Measurements from ENCODE around the gene FTL.

Gene FTL

GRCh38 chr19:48933382-48933932 is 31.7 kb upstream of the FTL start, which contains the start of gene DHDH:
DHDH (plus strand) TSS chr19:48933699; CDS start chr19:48933722, 23 bp downstream.
- peak within 1 kb of the TSS; percentile 72 for H3K4me3 Mint-ChIP-seq

DNA sequence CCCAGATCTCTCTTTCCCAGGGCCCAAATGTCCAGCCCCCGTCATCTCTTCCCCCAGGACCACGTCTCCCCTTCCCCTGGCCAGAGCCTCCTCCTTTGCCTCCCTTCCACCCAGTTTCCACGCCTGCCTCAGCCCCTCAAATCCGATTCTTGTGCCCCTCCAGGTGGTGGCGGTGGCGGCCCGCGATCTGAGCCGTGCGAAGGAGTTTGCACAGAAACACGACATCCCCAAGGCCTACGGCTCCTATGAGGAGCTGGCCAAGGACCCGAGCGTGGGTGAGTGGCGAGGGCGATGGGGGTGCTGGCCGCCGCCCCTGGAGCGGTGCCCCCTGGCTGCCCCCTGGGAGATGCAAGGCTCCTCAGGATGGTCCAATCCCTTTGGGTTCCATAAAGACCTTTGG is 30.3 kb upstream of the FTL start:
- Mint-ChIP-seq H3K9me3 (no peaks in the 10 kb centered on the region), H3K4me3 (peak overlapping the region; percentile 1), H3K27me3 (peaks cover 10% of the 10 kb centered on the region), H3K36me3 (ENCODE audit: low read depth) (no peaks in the 10 kb centered on the region), H3K27ac (no peak overlapping the region), H3K4me1 (ENCODE audit: low read depth) (peaks cover 8% of the 10 kb centered on the region)

More at GRCh38 chr19:48933382-48933932, 31.7 kb upstream of the FTL start, which contains the start of gene DHDH:
- H3K27ac Mint-ChIP-seq: no peak within 1 kb of the TSS
- H3K9me3 Mint-ChIP-seq: no peaks in the 10 kb centered on the region
- peaks cover 8% of the 10 kb centered on the region for H3K4me1 Mint-ChIP-seq (ENCODE audit: low read depth)
- no peaks in the 10 kb centered on the region for H3K36me3 Mint-ChIP-seq (ENCODE audit: low read depth)
- peaks cover 10% of the 10 kb centered on the region for H3K27me3 Mint-ChIP-seq

DNA sequence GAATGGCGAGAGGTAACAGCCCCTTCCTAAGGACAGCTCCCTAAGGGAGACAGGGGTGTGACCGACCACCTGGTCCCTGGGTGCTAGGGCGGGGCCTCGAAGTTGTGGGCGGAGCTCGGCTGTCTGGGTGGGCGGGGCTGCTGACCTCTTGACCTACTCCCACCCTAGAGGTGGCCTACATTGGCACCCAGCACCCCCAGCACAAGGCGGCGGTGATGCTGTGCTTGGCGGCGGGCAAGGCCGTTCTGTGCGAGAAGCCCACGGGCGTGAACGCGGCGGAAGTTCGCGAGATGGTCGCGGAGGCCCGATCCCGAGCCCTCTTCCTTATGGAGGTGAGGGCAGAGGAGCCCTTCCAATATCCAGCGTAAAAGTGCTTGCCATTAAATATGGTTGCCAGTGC is 29.2 kb upstream of the FTL start:
- H3K4me1 Mint-ChIP-seq (ENCODE audit: low read depth): peaks cover 8% of the 10 kb centered on the region
- H3K36me3 Mint-ChIP-seq (ENCODE audit: low read depth): no peaks in the 10 kb centered on the region
- H3K4me3 Mint-ChIP-seq: no peak overlapping the region
- peaks cover 10% of the 10 kb centered on the region for H3K27me3 Mint-ChIP-seq
- no peaks in the 10 kb centered on the region for H3K9me3 Mint-ChIP-seq
- no peak overlapping the region for H3K27ac Mint-ChIP-seq

GRCh38 chr19:48938256-48938655 is 26.9 kb upstream of the FTL start:
- H3K27me3 Mint-ChIP-seq: peaks cover 8% of the 10 kb centered on the region
- H3K27ac Mint-ChIP-seq: no peak overlapping the region

GRCh38 chr19:48940902-48941301 is 24.2 kb upstream of the FTL start:
- H3K4me1 Mint-ChIP-seq (ENCODE audit: low read depth): no peaks in the 10 kb centered on the region
- H3K27ac Mint-ChIP-seq: no peak overlapping the region
- no peaks in the 10 kb centered on the region for H3K36me3 Mint-ChIP-seq (ENCODE audit: low read depth)
- no peak overlapping the region for H3K4me3 Mint-ChIP-seq
- H3K27me3 Mint-ChIP-seq: no peaks in the 10 kb centered on the region
- no peaks in the 10 kb centered on the region for H3K9me3 Mint-ChIP-seq

More at GRCh38 chr19:48938256-48938655, 26.9 kb upstream of the FTL start:
- Mint-ChIP-seq H3K4me3 (no peak overlapping the region), H3K4me1 (ENCODE audit: low read depth) (peaks cover 7% of the 10 kb centered on the region), H3K9me3 (no peaks in the 10 kb centered on the region), H3K36me3 (ENCODE audit: low read depth) (no peaks in the 10 kb centered on the region)

DNA sequence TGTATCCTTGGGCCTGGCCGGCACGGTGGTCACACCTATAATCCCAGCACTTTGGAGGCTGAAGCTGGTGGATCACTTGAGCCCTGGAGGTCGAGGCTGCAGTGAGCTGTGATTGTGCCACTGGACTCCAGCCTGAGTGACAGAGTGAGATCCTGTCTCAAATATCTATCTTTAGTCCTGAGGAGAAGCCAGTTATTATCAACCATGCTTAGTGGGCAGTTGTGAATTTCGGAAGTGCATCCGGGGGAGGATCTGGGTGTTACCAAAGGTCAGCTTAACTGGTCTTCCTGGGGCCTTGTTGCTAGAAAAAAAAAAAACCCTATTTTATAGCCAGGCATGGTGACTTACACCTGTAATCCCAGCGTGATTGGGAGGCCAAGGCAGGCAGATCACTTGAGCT is 22.0 kb upstream of the FTL start:
- H3K4me3 Mint-ChIP-seq: no peak overlapping the region
- no peaks in the 10 kb centered on the region for H3K27me3 Mint-ChIP-seq
- no peaks in the 10 kb centered on the region for H3K4me1 Mint-ChIP-seq (ENCODE audit: low read depth)
- H3K9me3 Mint-ChIP-seq: no peaks in the 10 kb centered on the region
- no peaks in the 10 kb centered on the region for H3K36me3 Mint-ChIP-seq (ENCODE audit: low read depth)
- H3K27ac Mint-ChIP-seq: no peak overlapping the region

DNA sequence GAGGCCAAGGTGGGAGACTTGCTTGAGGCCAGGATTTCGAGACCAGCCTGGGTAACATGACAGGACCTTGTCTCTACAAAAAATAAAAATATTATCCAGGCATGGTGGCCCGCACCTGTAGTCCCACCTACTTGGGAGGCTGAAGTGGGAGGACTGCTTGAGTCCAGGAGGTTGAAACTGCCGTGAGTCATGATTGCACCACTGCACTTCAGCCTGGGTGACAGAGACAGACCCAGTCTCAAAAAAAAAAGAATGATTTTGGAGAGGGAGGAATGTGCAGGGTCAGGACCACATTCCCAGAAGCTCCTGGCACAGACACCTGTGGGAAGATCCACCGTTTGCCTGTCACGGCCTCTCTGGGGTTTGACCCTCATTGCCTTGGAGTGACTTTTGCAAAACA is 19.7 kb upstream of the FTL start:
- H3K9me3 Mint-ChIP-seq: no peaks in the 10 kb centered on the region
- H3K4me1 Mint-ChIP-seq (ENCODE audit: low read depth): no peaks in the 10 kb centered on the region
- H3K27me3 Mint-ChIP-seq: no peaks in the 10 kb centered on the region
- H3K4me3 Mint-ChIP-seq: no peak overlapping the region
- H3K27ac Mint-ChIP-seq: no peak overlapping the region
- no peaks in the 10 kb centered on the region for H3K36me3 Mint-ChIP-seq (ENCODE audit: low read depth)

DNA sequence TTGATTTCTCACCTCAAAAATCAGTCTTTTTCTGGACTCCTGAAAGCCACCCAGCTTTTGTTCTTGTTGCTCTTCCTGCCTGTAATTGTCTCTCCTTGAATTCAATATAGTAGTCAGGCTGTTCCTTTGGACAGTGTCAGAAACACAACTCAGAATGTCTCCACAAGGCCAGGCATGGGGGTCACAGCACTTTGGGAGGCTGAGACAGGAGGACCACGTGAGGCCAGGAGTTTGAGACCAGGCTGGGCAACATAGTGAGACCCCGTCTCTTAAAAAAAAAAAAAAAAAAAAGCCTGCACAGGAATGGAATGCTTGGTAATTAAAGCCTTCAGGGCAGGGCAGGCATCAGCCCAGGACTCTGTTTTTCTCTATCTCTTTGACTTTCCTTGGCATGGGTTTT is 19.3 kb upstream of the FTL start:
- no peak overlapping the region for H3K27ac Mint-ChIP-seq
- H3K9me3 Mint-ChIP-seq: no peaks in the 10 kb centered on the region
- H3K4me3 Mint-ChIP-seq: no peak overlapping the region
- no peaks in the 10 kb centered on the region for H3K4me1 Mint-ChIP-seq (ENCODE audit: low read depth)
- no peaks in the 10 kb centered on the region for H3K27me3 Mint-ChIP-seq
- H3K36me3 Mint-ChIP-seq (ENCODE audit: low read depth): no peaks in the 10 kb centered on the region

- Mint-ChIP-seq H3K27ac (no peak overlapping the region), H3K36me3 (ENCODE audit: low read depth) (no peaks in the 10 kb centered on the region), H3K9me3 (no peaks in the 10 kb centered on the region), H3K4me3 (no peak overlapping the region), H3K4me1 (ENCODE audit: low read depth) (no peaks in the 10 kb centered on the region), H3K27me3 (no peaks in the 10 kb centered on the region)
Observed at GRCh38 chr19:48946463-48947257, 18.4 kb upstream of the FTL start.

- Mint-ChIP-seq H3K4me1 (ENCODE audit: low read depth) (no peaks in the 10 kb centered on the region), H3K27ac (no peak overlapping the region), H3K36me3 (ENCODE audit: low read depth) (no peaks in the 10 kb centered on the region), H3K27me3 (no peaks in the 10 kb centered on the region), H3K9me3 (no peaks in the 10 kb centered on the region), H3K4me3 (no peak overlapping the region)
Observed at GRCh38 chr19:48947258-48947542, 17.9 kb upstream of the FTL start.

DNA sequence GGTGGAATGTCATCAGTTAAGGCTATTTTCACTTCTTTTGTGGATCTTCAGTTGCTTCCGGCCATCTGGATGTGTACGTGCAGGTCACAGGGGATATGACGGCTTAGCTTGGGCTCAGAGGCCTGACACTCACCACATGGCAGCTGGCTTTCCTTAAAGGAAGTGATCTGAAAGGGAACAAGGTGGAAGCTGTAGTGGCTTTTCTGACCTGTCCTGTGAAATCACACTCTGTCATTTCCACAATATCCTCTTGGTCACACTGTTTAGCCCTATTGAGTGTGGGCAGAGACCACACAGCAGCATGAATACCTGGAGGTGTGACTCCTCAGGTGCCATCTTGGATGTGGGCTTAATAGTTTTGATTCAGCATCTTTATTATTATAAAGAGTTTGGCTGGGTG is 14.9 kb upstream of the FTL start:
- Mint-ChIP-seq H3K4me1 (ENCODE audit: low read depth) (peaks cover 4% of the 10 kb centered on the region), H3K27ac (no peak overlapping the region), H3K4me3 (no peak overlapping the region), H3K27me3 (no peaks in the 10 kb centered on the region), H3K36me3 (ENCODE audit: low read depth) (no peaks in the 10 kb centered on the region), H3K9me3 (no peaks in the 10 kb centered on the region)

- Mint-ChIP-seq H3K27ac (no peak overlapping the region), H3K36me3 (ENCODE audit: low read depth) (peaks cover 2% of the 10 kb centered on the region), H3K4me1 (ENCODE audit: low read depth) (peaks cover 12% of the 10 kb centered on the region), H3K4me3 (no peak overlapping the region), H3K27me3 (no peaks in the 10 kb centered on the region), H3K9me3 (no peaks in the 10 kb centered on the region)
Observed at GRCh38 chr19:48950830-48951519, 14.1 kb upstream of the FTL start.

DNA sequence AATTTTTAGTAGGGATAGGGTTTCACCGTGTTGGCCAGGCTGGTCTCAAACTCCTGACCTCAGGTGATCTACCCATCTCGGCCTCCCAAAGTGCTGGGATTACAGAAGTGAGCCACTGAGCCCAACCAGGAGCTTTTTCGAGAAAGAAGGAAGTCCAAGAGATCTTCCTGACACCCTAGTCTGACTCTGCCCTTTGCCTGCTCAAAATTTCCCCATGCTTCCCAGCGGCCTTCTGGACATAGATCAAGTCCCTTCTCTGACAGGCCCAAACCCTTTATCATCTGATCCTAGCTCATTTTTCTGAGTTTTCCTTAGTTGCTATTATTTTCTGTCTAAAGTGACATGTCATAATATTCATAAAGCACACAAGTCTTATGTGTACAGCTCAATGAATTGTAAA is 12.0 kb upstream of the FTL start:
- Mint-ChIP-seq H3K4me1 (ENCODE audit: low read depth) (peaks cover 26% of the 10 kb centered on the region), H3K4me3 (no peak overlapping the region), H3K27ac (no peak overlapping the region), H3K9me3 (no peaks in the 10 kb centered on the region), H3K27me3 (no peaks in the 10 kb centered on the region), H3K36me3 (ENCODE audit: low read depth) (peaks cover 20% of the 10 kb centered on the region)

DNA sequence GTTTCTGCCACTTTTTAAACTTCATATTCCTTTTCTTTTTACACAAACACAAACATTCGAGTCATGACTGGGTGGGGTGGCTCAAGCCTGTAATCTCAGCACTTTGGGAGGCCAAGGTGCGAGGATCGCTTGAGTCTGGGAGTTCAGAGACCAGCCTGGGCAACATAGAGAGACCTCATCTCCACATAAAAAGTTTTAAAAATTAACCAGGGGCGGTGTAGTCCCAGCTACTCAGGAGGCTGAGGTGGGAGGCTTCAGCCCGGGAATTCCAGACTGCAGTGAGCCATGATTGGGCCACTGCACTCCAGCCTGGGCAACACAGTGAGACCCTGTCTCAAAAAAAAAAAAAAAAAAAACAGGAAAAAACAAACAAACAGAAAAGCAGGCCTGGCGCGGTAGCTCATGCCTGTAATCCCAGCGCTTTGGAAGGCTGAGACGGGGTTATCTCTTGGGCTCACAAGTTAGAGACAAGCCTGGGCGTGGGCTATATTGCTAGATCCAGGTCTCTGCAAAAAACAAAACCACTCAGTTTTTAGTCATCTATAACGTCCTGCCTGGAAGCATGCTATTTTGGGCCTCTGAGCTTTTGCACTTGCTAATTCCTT is 11.0 kb upstream of the FTL start:
- H3K27me3 Mint-ChIP-seq: no peaks in the 10 kb centered on the region
- H3K27ac Mint-ChIP-seq: peak overlapping the region; percentile 92
- H3K9me3 Mint-ChIP-seq: no peaks in the 10 kb centered on the region
- peaks cover 26% of the 10 kb centered on the region for H3K36me3 Mint-ChIP-seq (ENCODE audit: low read depth)
- peak overlapping the region; percentile 85 for H3K4me3 Mint-ChIP-seq
- peaks cover 30% of the 10 kb centered on the region for H3K4me1 Mint-ChIP-seq (ENCODE audit: low read depth)

DNA sequence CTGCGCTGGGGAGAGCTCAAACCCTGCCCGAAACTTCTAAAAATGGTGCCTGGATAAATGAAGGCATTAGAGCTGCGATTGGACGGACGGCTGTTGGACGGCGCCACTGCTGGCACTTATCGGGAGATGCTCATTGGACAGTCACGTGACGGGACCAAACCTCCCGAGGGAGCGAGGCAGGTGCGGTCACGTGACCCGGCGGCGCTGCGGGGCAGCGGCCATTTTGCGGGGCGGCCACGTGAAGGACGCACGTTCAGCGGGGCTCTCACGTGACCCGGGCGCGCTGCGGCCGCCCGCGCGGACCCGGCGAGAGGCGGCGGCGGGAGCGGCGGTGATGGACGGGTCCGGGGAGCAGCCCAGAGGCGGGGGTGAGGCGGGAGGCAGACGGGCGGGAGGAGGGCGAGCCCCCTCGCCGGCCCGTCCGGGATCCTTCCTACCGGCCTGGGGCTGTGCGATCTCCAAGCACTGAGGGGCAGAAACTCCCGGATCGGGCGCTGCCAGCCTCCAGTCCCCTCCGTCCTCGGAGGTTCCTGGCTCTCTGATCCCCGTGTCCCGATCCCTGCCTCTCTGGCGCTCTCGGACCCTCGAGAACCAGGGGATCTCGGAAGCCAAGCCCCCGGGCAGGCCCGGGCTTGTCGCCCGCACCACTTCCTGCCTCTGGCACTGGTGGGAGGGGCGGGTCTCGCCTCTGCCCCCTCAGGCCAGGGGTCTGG is 10.4 kb upstream of the FTL start, which contains the start of gene BAX:
Gene BAX (plus strand): TSS at position 281 of the 713 bp plus-strand sequence. CDS start 54 bp downstream, at position 335.
- Mint-ChIP-seq H3K9me3 (no peaks in the 10 kb centered on the region), H3K36me3 (ENCODE audit: low read depth) (peaks cover 26% of the 10 kb centered on the region), H3K27me3 (no peaks in the 10 kb centered on the region), H3K4me1 (ENCODE audit: low read depth) (peaks cover 30% of the 10 kb centered on the region), H3K27ac (peak within 1 kb of the TSS; percentile 92), H3K4me3 (peak within 1 kb of the TSS; percentile 85)

Data from stimulated activated naive CD8-positive, alpha-beta T cell treated with anti-CD3 and anti-CD28 coated beads, Interleukin-15, Interleukin-2, amounts not matched to agents 100 ng/mL and 50 ng/mL, for 24 hours (primary cell).